Endothelial cell of umbilical vein (primary cell): Measurements from ENCODE around the gene KIF19.

ENCODE experiments used
- CTCF ChIP-seq, 2 donors: IDR thresholded peaks; 1 replicate in 1 of 2; 2 replicates in 1 of 2; pipeline ENCODE4 v1.5.1; 2011; ENCODE audit warnings: low read length in 2 of 2, mild to moderate bottlenecking in 2 of 2, moderate library complexity in 2 of 2, control low read depth in 1 of 2, inconsistent platforms in 1 of 2, low read depth in 1 of 2; ENCODE audit not compliant: insufficient read depth in 1 of 2; ENCODE audit errors: extremely low read depth in 1 of 2
- EZH2 ChIP-seq: IDR thresholded peaks from 2 replicates; pipeline ENCODE4 v1.6.1; 2012; ENCODE audit warnings: borderline replicate concordance, low read depth, mild to moderate bottlenecking, moderate library complexity, low read length, inconsistent platforms; ENCODE audit not compliant: severe bottlenecking
- MAX ChIP-seq: IDR thresholded peaks from 2 replicates; pipeline ENCODE4 v1.6.1; 2011; ENCODE audit not compliant: insufficient read depth, insufficient read length
- POLR2A ChIP-seq: IDR thresholded peaks from 2 replicates; pipeline ENCODE4 v1.6.1; 2012; ENCODE audit warnings: low read depth, mild to moderate bottlenecking, control low read depth, low read length

- TF ChIP-seq EZH2 (no peak), POLR2A (no peak), CTCF (IDR thresholded peaks at IDR 0.05; ENCODE audit: extremely low read depth in 1 of 2, insufficient read depth in 1 of 2, low read depth in 1 of 2, low read length in 2 of 2) (no peak), MAX (no peak)
These were observed 54.3 kb downstream of the KIF19 start for GRCh38 chr17:74380086-74380958.
